Activated T-helper 1 cell treated with anti-CD3 and anti-CD28 coated beads, Interleukin-2, amount 50 U/mL, for 16 hours (primary cell): ENCODE measurements around the gene PLA2R1.
"Not testable (repeated sequence)": the region's sequence is repeated elsewhere in the genome, so short reads cannot be mapped to it uniquely, and the experiment has no call there.

Source experiments
- DNase-seq, 2 donors: peaks; one replicate each; pipeline ENCODE4 v3.0.0-alpha.2; 2020; ENCODE audit warnings: low read depth in 1 of 2, low spot score in 1 of 2

PLA2R1 gene

DNA sequence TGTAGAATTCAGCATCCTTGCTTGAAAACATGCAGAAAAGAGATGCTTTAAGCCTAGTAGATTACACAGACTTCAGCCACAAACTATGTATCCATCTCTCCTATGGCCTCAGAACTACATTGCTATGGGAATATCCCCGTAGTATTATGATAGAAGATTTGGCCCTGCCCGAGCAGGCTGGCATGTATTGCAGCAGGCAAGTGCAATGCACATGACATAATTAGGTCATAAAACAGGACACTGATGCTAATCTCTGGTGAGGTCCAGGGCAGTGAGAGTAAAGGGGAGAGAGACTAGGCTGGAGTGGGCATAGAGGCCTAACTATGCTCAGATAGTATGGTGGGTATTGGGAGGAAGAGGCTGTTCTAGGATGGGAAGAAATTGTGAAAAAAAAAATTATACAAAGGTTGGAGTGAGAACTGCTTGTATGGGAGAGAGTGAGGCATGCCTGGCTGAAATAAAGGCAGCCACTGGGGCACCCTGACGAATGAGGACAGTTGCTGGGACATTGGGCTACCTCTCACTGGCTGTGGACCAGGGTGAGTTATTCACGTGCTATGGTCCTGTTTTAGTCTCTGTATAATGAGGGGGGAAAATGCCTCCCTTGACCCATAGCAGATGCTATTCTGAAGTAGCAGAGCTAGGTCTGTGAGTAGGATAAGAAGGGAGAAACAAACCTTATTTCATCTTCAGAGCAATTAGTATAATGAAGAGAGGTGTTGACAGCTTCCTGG lies 1.6 kb upstream of the PLA2R1 start:
- no peak for DNase-seq

GRCh38 chr2:160063271-160063670 lies 856 bp upstream of the PLA2R1 start:
- no peak for DNase-seq

- no peak for DNase-seq
Observed at GRCh38 chr2:160061944-160062291, 497 bp downstream of the PLA2R1 start.

DNA sequence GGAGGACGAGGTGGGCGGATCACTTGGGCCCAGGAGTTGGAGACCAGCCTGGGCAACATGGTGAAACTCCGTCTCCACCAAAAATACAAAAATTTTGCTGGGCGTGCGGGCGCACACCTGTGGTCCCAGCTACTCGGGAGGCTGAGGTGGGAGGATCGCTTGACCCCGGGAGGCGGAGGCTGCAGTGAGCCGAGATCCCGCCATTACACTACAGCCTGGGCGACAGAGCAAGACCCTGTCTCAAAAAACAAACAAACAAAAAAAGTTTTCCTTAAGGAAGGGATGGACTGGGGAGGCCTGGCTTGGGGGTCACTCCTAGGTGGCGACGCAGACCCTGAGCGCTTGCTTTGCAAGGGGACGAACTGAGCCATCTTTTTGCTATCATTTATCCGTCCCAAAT lies 882 bp downstream of the PLA2R1 start:
- no peak for DNase-seq

GRCh38 chr2:160060297-160060696 lies 2.1 kb downstream of the PLA2R1 start:
- no peak for DNase-seq

DNA sequence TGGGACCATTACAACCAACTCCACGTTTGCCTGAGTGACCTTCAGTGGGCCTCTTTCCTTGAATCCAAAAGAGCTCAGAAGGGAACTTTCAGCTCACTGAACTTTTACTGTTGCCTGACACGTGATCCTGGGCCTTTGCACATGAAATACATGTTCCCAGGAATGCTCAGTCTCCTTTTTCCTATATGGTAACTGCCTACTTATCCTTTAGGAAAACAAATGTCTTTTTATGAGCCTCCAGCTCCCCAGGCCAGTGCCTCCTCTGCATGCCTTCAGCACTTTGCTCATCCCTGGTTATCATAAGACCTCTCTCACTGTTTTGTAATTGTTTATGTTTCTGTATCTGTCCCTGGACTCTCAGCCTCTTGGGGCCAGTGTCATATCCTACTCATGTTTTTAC lies 5.1 kb downstream of the PLA2R1 start:
- DNase-seq = no peak

GRCh38 chr2:160055726-160056108 lies 6.7 kb downstream of the PLA2R1 start:
- no peak for DNase-seq

- DNase-seq = no peak
Observed at GRCh38 chr2:160054984-160055725, 7.3 kb downstream of the PLA2R1 start.

GRCh38 chr2:160053946-160054345 lies 8.5 kb downstream of the PLA2R1 start:
- DNase-seq = no peak

DNA sequence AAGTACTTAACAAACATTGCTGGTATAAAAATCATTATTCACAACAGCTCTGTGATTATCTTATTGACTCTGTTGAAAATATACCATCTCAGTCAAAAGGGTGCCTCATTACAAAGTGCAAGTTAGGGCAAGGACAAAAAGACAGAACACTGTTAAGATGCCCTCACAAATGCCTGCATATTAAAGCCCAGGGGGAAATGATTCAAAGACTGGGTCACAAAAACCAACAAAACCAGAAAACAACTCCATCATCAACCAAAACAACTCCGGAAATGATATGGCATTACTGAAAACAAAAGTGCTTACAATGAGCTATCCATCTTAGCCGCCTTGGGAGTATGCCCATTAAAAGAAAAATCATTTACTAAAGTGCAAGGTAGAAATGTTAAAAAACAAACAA lies 9.9 kb downstream of the PLA2R1 start:
- DNase-seq = no peak

DNA sequence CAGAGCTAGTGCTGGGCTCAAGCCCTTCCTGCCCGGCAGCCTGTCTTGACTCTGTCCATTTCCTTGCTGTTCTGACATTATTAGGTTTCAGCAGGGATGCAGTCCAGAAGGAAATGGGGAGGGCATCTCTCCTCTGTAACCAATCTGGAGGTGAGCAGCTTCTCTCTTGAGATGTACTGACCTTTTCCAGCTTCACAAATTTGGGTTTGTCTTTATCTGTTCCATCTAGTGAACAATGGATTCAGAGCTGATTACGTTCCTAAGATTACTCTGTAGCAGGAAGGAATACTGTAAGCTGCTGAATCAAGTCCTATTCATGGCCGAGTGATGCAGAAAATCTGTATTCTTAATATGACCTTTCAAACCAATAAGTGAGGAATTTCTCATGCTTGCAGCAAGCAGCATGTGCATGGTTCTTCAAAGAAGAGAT lies 11.0 kb downstream of the PLA2R1 start:
- DNase-seq = no peak

GRCh38 chr2:160050147-160050546 lies 12.3 kb downstream of the PLA2R1 start:
- no peak for DNase-seq

DNA sequence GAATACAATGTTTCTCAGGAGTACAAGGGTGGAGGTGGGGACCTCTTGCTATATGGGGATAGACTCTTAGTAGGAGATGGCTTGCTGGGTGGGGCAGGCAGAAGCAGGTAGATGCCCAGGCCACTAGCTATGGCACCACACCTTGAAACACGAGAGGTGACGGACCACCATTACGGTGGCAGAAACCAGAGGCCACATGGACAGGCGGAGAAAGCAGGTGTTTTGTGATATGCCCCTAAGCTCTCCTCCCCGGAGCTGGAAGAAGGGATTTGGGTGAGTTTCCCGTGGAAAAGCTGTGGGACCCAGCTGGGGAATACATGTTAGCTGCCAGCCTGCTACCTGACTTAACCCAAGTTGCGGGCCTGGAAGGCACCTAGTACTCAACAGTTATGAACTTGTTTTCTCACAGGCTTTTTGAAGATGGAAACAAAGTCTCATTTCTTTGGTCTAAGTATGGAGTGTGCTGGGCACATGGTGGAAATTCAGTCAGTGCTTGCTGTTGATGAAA lies 16.7 kb downstream of the PLA2R1 start:
- no peak for DNase-seq

GRCh38 chr2:160044728-160045127 lies 17.7 kb downstream of the PLA2R1 start:
- DNase-seq = no peak

DNA sequence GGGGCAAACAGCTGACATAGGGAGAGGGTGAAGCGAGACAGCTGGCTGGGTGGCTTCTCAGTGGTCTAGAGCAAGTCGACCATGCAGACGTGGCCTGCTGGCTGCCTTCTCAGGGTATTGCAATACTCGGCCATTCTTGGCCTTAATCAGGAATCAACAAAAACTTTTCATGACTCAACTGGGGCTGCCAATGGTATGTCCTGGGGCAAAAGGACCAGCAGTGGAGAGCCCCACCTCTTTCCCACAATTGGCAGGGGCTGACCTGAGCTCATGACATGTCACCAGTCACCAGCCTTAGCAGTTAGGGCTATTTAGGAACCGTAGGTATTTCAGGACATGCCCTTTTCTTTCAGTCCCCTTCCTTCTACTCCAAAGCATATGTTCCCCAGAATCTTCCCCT lies 19.1 kb downstream of the PLA2R1 start:
- DNase-seq = no peak

- no peak for DNase-seq
Observed at GRCh38 chr2:160042054-160042453, 20.4 kb downstream of the PLA2R1 start.

- no peak for DNase-seq
Observed at GRCh38 chr2:160041091-160041490, 21.3 kb downstream of the PLA2R1 start.

DNA sequence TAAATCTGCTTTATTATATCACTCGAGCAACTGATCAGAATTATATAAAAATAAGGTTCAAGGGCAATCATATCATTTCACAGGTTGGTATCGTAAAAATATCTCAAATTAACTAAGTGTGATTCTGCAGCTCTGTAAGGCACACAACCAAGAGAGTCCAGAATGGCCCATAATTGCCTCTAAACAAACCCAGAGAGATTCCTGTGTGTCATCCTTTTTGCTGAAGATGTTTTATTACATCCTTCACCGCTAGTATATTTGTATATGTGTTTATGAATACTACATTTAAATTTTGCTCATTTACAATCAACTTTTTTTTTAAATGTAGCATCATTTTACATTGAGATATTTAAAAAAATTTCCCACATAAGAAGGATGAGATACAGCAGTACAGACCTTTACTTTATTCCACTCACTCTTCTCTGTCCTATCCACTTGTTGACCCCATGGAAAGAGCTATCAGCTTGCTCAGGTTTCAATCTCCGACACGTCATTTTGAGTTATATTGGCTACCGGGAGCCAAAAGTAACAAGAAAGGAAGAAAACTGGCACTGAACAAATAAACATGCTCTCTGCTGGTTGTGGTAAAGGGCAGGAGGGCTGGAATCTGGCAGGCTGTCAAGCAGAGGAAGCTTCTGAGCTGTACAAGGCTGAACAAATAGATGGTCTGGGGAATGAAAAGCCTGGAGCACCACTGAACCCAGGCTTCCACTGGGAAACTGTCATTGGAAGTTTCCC lies 23.1 kb downstream of the PLA2R1 start:
- DNase-seq = no peak

- DNase-seq = not testable (repeated sequence)
Observed at GRCh38 chr2:160038662-160039061, 23.8 kb downstream of the PLA2R1 start.

DNA sequence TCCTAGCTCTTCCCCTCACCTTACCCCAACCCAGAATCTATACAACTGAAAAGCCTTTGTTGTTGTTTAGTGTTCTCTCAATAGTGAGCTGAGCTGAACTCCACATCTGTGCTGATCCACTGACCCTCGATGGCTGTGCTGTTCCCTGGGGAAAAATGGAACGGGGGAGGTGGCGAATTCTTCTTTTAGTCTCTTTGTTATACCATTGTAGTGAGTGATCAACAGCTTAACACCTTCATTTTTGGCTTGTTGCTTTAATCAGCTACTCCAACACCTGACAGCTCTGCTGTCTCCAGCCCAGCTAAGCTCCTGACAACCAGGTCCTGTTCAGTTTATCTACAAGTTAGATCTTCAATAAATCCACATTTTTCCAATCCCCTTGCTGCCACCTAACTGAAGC lies 25.7 kb downstream of the PLA2R1 start:
- DNase-seq = no peak

GRCh38 chr2:160035125-160035524 lies 27.3 kb downstream of the PLA2R1 start:
- no peak for DNase-seq

DNA sequence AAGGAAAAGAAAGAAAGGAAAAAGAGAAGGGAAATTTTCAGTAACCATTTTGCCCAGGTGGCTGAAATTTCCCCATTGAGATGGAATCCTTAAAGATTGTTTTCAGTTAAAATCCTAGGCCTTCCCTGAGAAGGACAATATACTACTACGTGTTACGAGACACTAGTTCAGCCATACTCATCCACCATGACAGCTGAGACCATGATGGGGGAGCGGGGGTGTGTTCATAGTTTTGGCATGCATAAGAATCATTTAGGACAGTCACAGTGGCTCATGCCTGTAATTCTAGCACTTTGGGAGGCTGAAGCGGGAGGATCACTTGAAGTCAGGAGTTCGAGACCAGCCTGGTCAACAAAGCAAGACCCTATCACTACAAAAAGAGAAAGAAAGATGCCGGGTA lies 28.0 kb downstream of the PLA2R1 start:
- no peak for DNase-seq
